ENCODE results near the gene LRRTM4. TPM values are rescaled to one million over a fixed set of nuclear protein-coding genes. Genes with fewer than 3 reads are reported as not detected.

LRRTM4 gene
- total RNA-seq, 1 experiment from 2014 or later, result 12.0 TPM

GRCh38 chr2:77310416-77310815 lies 211.8 kb downstream of the LRRTM4 start:
- no peak overlapping the region for H3K4ac ChIP-seq (ENCODE audit: low read depth, low read length)
- H4K91ac ChIP-seq (ENCODE audit: insufficient read length, low read depth, low read length), result no peak overlapping the region
- no peak overlapping the region for H2BK12ac ChIP-seq (ENCODE audit: insufficient read length, low read depth, low read length)
- H3T11ph ChIP-seq (ENCODE audit: low read length), result no peak overlapping the region
- H2AFZ ChIP-seq (ENCODE audit: low read length), result no peak overlapping the region
- Mint-ChIP-seq H3K4me3 (no peak overlapping the region), H3K9me3 (no peaks in the 10 kb centered on the region), H3K27ac (no peak overlapping the region; a peak in 1 of 7 replicates), H3K27me3 (ENCODE audit: low read depth) (no peaks in the 10 kb centered on the region), H3K4me1 (peaks cover 6 to 11% of the 10 kb centered on the region in 2 experiments), H3K36me3 (ENCODE audit: insufficient read depth in 1 of 3, low read depth in 3 of 3) (no peaks in the 10 kb centered on the region)
- H4K5ac ChIP-seq (ENCODE audit: insufficient read length, low read depth, low read length), result no peak overlapping the region
- H3K27me3 ChIP-seq (ENCODE audit: insufficient read depth, low read length), result no peaks in the 10 kb centered on the region
- no peak overlapping the region for H3K9ac ChIP-seq (ENCODE audit: extremely low read depth, insufficient read length, low read length)
- no peak overlapping the region for H2BK120ac ChIP-seq (ENCODE audit: low read depth, low read length, poor library complexity, severe bottlenecking)
- no peaks in the 10 kb centered on the region for H3K9me3 ChIP-seq (ENCODE audit: control insufficient read depth, low read depth, low read length)
- WGBS (ENCODE audit: extremely low coverage, insufficient read length, low lambda C conversion rate), result no CpG with 5 or more reads among the region's 3 CpGs
- no peak overlapping the region for H3K56ac ChIP-seq (ENCODE audit: insufficient read length, low read depth, low read length)
- H3K23ac ChIP-seq (ENCODE audit: insufficient read length, low read depth, low read length), result no peak overlapping the region
- no peaks in the 10 kb centered on the region for H3K79me2 ChIP-seq (ENCODE audit: insufficient read depth, low read length)
- H3K4me2 ChIP-seq (ENCODE audit: insufficient read depth, insufficient read length, low read length), result no peak overlapping the region
- TF ChIP-seq CTCF (conservative IDR thresholded peaks at IDR 0.05), result no peak
- no peak overlapping the region for H3K14ac ChIP-seq (ENCODE audit: insufficient read depth, low read length)
- no peak overlapping the region for H3K18ac ChIP-seq (ENCODE audit: insufficient read length, low read depth, low read length)
- H4K8ac ChIP-seq (replicated peaks; ENCODE audit: insufficient read length, low read depth, low read length), result no peak overlapping the region
- no peak overlapping the region for H2BK20ac ChIP-seq (ENCODE audit: low read depth, low read length, poor library complexity, severe bottlenecking)
- no peaks in the 10 kb centered on the region for H3K23me2 ChIP-seq (ENCODE audit: insufficient read length, low read depth, low read length, poor library complexity, severe bottlenecking)
- H3K27ac ChIP-seq (ENCODE audit: insufficient read length, low read depth, low read length), result no peak overlapping the region
- H2BK15ac ChIP-seq (ENCODE audit: low read depth, low read length), result no peak overlapping the region
- no peaks in the 10 kb centered on the region for H4K20me1 ChIP-seq (ENCODE audit: control insufficient read depth, insufficient read depth, insufficient read length)
- no peaks in the 10 kb centered on the region for H3K4me1 ChIP-seq (ENCODE audit: insufficient read depth, low read length)
- H3K79me1 ChIP-seq (ENCODE audit: insufficient read depth, low read depth, low read length, poor library complexity, severe bottlenecking), result no peaks in the 10 kb centered on the region
- no peak overlapping the region for H2AK5ac ChIP-seq (ENCODE audit: insufficient read length, low read length)
- no peak overlapping the region for H2BK5ac ChIP-seq (ENCODE audit: insufficient read length, low read length)
- DNase-seq, result no peak
